GM18870 (cell line): Measurements from ENCODE around the gene SF3B2.

ENCODE experiments used
- ATAC-seq: cut with Tn5 transposase; IDR thresholded peaks from one replicate; pipeline ENCODE4 v1.9.1; 2021; ENCODE audit warnings: moderate library complexity; ENCODE audit not compliant: unreplicated experiment

SF3B2 gene

DNA sequence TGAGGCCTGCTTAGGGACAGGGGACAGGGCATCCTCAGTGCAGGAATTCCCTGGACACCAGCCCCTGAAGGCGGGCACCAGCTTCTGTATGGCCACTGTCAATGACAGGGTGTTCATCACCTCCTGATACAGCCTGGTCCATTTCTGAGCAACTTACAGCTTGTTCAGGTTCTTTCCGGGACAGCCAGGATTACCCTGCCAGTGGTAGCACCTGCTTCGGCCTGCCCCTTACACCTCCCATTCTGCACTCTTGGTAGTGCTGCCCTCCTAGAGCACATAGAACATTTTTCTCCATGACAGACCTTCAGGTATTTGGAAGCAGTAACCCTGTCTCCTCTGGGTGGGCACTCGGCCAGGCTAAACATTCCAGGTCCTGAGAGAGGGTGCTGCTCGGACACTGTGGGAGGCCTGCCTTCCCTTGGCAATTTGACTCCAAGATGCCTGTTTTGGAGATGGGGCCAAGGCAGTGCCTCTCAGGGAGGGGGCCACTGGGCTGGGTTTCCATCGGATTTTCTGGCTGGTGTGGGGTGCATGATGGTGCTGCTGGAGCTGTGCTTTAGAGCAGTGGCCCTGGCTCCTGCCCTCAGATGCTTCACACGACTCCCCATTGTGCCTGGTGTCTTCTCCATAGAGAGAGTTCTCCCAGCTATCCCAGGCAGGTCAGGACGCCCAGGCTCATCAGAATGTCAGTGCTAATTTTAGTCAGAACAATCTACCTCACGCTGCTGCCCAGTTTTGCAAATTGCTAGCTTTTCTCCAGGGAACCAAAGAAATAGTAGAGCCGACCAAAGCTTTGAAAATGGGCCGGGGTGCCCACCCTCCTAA is 4.4 kb upstream of the SF3B2 start:
- ATAC-seq = no peak

DNA sequence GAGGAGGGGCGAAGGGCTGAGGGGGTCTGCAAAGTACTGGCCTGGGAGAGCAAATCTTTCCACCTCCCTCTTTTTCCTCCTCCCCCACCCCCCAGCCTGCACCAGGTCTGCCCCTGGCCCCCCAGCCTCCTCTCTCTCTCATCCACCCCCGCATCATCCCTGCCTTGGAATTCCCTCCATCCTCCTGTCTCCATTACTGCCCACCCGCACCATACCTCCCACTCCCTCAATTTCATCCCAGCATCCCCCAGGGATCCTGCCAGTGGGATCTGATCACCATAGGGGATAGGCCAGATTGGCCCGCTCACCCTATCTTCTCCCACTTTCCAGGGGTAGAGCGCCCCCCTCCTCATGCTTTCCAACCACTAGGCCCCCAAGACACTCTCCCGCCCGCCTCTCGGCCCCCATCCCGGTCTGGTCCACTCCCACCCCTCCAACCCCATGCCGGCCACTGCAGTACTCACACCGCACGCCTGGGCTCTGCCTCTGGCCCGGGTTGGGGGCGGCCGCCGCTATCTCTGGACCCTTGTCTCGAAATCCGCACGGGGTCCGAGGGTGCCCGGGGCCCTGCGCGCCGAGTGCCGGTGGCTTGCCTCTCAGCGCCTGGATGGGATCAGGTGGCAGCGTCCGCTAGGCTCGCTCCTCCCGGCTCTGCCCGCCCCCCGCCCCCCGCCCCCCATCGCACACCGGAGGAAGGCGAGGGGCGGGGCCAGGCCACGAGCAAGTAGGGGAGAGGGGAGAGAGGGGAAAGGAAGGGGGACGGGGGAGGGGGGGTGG is 3.4 kb upstream of the SF3B2 start, which contains the start of gene GAL3ST3:
GAL3ST3 (minus strand) TSS at position 615 of the 777 bp plus-strand sequence. CDS start 3,746 bp downstream, outside the sequence.
- no peak for ATAC-seq

DNA sequence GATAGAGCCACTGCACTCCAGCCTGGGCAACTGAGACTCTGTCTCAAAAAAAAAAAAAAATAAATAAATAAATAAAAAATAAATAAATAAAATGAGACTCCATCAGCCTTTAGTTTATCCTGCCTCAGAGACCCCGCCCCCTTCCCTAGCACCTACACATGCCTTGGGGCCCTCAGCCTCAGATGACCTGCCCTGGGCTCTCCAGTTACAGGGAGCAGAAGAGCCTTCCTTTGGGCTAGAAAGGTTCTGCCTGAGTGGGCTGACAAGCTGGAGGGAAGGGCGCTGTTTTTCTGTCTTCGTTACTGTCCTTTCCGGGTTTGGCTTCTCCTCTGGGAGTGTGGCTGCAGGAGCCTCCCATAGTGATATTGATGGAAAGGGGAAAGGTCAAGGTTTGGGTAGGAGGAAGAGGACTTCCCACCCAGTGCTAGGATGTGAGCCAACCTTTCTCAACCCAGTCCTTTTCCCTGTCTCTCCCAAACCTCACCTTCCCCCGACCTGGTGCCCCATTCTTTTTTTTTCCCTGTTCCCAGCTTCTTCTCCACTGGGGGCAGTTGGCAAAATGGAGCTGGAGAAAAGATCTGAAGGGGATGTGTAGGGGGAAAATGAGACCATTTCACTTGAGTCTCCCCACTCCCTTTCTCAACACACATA is 1.5 kb upstream of the SF3B2 start:
- no peak for ATAC-seq

DNA sequence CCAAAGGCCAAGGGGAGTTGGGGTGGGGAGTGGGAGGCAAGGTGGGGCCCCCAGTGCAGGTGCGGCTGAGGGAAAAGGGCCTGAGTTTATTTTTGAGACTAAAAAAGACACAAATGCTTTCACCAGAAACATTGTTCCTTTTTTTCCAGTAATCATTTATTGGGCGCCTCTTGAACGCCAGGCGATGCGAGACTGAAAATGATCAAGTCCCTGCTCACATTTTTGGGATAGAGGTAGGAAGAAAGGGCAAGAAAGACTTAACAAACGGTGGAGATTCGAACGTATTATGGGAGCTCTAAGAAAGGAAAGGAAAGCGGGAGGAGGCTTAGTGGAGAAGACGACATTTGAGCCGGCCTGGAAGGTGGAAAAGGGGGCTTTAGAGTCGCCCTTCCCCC is 796 bp upstream of the SF3B2 start:
- ATAC-seq = no peak

DNA sequence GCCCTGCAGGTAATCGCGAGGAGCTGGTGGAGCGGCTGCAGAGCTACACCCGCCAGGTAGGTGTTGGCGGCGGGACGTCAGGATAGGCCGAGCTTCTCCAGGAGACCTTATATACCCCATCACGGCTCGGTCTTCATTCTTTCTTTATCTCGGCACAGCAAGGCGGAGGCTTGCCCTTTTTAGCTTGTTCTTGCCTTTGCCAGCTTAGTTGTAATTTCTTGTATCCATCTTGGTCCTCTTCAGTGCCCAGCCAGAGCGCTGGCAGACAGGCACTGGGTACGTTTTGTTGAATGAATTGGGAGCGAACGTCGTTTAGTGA is 459 bp downstream of the SF3B2 start:
- ATAC-seq = no peak

DNA sequence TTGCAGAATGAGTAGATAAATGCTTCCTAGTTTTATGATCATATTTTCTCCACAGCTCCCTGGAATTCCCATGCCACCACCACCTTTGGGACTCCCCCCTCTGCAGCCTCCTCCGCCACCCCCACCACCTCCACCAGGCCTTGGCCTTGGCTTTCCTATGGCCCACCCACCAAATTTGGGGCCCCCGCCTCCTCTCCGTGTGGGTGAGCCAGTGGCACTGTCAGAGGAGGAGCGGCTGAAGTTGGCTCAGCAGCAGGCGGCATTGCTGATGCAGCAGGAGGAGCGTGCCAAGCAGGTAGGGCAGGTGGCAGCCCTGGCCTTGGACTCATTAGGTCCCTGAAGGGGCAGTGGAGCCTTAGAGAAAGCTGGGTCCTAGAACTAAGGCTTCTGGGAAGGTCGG is 2.9 kb downstream of the SF3B2 start:
- no peak for ATAC-seq

DNA sequence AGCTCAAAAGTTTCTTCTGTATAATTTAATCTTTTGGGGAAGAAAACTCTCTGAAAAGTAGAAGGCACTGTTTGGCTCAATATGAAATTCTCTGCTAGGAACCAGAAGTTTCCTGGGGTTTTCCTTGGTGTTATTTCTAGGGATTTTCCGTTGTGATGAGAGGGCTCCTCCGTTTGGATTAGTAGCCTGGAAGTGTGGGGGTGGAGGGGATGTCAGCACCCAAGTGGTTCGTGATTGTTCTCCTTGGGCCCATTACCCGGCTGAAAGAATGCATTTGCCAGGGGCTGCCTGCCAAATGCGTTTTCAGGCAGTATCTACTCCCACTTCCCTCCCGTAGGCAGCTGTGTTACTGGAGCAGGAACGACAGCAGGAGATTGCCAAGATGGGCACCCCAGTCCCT is 4.3 kb downstream of the SF3B2 start:
- ATAC-seq = no peak

DNA sequence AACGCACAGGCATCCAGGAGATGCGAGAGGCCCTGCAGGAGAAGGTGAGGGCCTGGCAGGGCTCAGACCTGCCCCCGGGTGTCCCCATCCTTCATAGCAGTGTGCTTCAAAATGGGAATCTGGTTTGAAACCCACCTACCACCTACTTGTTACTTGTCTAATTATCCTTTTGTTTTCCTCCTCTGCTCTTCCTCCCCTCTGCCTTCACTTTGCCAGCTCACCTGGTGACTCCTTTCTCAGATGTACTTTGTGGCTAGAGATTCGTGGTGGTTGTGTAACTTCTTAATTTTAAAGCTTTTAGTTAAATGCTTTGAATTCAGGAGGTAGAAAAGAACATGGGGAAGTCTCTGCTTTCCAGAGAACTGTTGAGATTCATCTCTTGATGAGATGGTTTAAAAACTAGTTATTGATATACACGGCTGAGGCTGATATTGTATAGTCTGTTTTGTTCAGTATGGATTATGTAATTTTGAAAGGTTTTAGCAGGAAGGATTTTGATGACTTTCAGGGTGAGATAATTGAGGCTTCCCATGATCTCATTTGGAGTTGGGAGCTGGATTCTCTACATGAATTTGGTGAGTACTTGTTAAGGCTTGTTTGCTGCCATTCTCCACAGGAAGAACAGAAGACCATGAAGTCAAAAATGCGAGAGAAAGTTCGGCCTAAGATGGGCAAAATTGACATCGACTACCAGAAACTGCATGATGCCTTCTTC is 8.0 kb downstream of the SF3B2 start:
- ATAC-seq = no peak

DNA sequence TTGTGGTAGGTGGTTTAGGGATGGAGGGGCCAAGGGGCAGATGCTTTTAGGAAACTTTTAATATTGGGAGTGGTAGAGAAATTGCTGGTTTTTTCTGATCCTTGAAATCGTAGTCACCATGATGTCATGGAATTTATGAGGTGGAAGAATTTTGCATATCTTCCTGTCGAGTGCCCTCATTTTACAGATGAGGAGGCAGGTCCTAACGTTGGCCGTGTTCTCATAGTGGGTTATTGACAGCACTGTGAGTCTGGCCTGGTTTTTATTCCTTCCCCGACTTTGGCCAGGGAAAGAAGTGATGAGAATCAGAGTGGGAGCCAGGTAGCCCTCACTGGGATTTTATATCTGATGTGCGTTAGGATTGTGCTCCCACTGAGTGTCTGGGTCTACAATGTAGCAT is 9.1 kb downstream of the SF3B2 start:
- no peak for ATAC-seq

DNA sequence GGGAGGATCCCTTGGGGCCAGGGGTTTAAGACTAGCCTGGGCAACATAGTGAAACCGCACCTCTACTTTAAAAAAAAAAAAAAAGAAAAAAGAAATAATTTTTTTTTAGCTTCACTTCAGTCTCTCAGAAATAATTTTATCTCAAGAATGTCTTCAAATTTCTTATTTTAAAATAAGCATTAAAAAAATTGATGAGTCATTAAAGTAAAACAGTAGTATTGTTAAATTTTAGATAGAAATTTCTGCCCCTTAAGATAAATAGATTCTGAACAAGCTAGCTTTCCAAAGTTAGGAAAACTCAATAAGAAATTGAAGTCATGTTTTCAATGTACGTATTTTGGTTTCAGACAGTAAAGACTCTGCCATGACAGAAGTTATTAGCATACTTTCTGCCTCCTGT is 10.2 kb downstream of the SF3B2 start:
- ATAC-seq = no peak

DNA sequence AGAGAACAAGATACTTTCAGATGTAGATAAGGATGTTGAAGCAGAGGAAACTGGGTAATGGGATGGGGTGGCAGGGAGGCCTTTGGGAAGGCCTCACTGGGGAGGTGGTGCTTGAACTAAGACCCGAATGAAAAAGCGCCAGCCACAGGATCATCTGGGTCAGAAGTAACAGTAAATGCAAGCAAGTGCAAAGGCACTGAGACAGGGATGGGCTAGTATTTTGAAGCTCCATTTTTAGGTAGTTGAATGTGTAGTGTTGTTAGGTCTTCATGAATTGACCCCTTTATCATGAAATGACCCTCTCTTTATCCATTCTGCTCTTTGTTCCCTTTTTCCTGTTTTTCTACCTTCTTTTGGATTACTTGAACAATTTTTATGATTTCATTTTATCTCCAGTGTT is 11.7 kb downstream of the SF3B2 start:
- no peak for ATAC-seq

DNA sequence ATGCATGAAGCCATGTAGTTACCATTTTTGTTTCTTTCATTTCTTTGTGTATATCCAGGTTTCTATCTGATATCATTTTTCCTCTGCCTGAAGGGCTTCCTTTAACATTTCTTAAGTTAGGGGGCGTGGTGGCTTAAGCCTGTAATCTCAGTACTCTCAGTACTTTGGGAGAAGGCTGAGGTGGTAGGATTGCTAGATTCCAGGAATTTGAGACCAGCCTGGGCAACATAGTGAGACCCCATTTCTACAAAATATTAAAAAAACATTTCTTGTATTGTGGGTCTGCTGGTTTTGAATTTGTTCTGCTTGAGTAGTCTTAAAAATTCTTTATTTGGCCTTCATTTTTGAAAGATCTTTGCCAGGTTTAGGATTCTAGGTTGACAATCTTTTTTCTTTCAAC is 12.4 kb downstream of the SF3B2 start:
- no peak for ATAC-seq

DNA sequence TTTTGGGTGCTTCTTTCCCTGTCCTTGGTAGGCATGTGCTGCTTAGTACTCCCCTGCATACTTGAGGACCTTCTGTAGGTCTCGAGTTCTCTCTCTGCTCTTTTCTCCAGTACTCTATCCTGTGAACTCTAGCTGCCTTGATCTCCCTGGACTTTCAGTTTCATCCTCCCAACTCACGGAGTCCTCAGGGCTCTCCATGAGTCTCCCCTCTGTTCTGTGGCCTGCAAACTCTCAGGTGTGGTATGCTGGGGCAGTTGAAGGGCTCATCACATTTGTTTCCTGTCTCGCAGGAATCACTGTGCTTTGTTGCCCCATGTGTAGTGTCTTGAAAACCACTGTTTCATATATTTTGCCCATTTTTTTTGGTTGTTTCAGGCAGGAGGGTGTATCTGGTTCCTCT is 14.6 kb downstream of the SF3B2 start:
- no peak for ATAC-seq

DNA sequence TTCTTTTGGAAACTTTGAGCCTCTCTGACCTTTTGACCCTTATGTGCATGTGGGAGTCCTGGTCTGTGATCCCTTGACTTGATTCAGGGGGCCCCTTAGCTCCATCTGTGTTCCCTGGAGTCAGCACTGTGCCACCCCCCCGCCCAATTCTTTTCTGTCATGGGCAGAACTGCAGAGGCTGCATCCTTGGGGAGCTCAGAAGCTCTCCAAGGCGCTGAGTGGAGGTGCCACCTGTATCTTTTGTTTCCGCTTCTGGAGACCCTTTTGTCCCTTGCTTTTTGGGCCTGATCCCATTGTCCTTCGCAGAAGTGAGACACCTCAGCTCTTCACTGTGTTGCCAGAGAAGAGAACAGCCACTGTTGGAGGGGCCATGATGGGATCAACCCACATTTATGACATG is 15.5 kb downstream of the SF3B2 start:
- no peak for ATAC-seq

DNA sequence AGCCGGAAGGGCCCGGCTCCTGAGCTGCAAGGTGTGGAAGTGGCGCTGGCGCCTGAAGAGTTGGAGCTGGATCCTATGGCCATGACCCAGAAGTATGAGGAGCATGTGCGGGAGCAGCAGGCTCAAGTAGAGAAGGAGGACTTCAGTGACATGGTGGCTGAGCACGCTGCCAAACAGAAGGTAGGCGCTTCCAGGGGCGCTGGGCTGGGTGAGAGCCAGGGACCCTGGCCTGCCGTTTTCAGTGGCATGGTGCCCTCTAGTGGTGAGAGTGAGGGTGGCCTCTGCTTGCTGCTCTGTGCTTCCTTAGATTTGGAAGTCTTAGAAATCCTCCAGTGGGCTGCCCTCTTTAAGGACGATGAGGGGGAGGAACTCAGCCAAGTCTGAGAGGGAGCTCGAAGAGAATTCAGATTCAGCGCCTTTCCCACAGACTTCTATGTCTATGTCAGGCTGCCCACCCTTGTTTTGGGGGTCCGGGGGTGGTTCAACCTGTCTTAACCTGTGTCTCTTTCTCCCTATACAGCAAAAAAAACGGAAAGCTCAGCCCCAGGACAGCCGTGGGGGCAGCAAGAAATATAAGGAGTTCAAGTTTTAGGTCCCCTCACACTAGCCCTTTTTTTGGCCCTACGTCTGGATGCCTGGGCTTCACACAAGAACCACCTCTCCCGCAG is 16.1 kb downstream of the SF3B2 start:
- no peak for ATAC-seq

DNA sequence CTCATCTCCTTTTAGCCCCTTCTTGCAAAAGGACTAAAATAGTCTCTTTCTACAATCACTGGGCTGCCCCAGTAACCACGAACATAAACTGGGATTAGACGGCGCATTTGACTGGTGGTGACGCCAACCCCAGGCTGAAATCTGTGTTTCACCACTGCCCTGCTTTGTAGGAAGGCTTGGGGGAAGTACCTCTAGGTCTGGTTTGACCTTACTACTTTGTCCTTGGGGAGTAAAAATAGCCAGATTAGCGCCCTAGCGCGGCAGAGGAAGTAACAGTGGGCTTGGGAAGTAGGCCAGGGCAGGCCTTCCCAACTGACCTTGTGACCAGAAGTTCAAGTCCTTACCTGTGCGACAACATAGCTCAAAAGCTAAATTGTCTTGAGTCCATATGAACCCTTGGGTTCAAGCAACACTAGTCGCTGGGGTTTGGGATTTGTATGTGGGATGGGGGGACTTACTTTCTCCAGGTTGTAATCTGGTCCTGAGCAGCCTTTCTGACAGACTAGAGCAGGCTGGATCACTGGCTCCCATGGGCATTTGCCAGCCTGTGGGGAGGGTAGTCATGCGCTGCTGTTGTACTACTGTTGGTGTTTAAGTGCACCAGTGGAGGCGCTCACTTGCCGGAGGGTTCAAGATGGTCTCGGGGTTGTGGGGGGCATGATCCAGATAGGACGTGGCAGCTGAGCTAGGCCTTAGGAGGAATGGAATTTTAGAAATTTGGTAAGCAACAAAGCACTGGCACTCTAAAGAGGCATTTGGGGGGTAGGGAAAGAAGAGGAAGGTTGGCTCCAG is 17.0 kb downstream of the SF3B2 start:
- ATAC-seq = no peak

DNA sequence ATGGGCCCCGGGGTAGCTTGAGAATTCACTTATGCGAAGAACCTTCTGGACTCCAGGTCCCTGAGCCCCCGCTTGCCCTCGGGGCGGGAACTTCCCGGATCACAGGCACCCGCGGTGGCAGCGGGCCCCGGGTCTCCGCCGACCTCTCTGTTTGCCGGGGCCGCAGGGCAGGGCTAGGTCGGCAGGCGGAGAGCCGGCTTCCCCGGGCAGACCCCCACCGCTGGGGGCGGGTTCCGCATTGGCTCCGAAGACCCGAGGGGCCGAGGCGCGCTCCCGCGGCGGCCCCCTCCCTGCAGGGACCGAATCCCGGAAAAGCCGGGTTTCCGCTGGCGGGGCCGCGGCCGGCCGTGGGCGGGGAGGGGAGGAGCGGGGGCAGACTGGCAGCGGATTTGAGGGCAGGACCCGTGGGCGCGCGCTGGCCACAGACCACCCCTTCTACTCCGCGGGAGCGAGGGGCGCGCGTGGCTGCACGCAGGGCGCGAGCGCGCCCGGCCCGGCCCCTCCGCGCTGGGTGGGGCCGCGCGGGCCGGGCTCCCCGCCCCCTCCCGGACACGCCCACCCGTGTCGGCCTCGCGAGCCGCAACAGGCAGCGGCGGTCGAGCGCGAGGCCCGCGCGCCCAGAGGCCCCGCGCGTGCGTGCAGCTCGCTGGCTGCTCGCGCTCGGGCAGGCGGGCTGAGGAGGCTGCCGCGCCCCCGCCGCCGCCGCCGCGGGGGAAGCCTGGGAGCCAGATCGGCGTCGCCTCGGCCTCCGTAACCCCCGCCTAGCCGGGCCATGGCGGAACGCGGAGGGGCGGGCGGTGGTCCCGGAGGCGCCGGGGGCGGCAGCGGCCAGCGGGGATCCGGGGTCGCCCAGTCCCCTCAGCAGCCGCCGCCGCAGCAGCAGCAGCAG is 17.8 kb downstream of the SF3B2 start, which contains the start of gene PACS1:
PACS1 (plus strand) TSS at position 558 of the 889 bp plus-strand sequence; CDS start at position 773, 215 bp downstream.
- ATAC-seq = no peak

DNA sequence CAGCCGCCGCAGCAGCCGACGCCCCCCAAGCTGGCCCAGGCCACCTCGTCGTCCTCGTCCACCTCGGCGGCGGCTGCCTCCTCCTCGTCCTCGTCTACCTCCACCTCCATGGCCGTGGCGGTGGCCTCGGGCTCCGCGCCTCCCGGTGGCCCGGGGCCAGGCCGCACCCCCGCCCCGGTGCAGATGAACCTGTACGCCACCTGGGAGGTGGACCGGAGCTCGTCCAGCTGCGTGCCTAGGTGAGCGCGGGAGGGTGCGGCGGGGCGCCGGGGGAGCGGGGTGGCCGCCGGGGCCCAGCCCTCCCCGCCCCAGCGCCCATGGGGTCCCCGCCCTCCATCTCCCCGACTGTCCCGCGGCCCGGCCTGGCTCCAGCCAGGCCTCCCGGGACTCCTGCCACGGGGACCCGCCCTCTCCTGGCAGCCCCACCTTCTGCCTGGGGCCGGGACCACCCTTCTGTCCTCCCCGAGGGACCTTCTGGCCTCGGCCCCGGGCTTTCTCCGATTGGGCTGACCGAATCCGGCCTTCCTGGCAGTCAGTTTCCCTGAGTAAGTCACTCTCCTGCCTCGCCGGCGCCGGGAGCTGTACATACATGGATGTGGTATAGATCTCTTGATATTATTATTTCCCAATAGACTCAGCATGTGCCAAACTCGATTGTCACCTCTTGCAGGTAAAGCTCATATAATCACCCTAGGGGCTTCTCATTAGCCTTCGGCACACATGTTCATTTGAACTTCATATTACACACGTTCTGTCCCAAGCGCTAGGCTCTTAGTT is 18.6 kb downstream of the SF3B2 start:
- no peak for ATAC-seq
